HepG2 (cell line): ENCODE measurements around the gene SPA17. TPM values are rescaled to one million over a fixed set of nuclear protein-coding genes. Genes with fewer than 3 reads are reported as not detected.

ENCODE experiments used
- CBX5 ChIP-seq: sonication (generic); formaldehyde crosslinking; IDR thresholded peaks from 2 replicates; pipeline ENCODE4 v1.4.0; 2020; ENCODE audit warnings: missing genetic modification reagents, borderline replicate concordance
- FOSL2 ChIP-seq: sonication (generic); formaldehyde crosslinking; IDR thresholded peaks from 2 replicates; pipeline ENCODE4 v1.4.0; 2020; ENCODE audit warnings: missing genetic modification reagents
- FOXP4 ChIP-seq: sonication (generic); formaldehyde crosslinking; IDR thresholded peaks from 2 replicates; pipeline ENCODE4 v1.4.0; 2020; ENCODE audit warnings: missing genetic modification reagents
- MZF1 ChIP-seq: sonication (generic); formaldehyde crosslinking; IDR thresholded peaks from 2 replicates; pipeline ENCODE4 v1.8.1; 2023; ENCODE audit warnings: mild to moderate bottlenecking, missing genetic modification reagents, borderline replicate concordance
- RBFOX2 ChIP-seq: fragments of 200-400 bp; formaldehyde crosslinking; IDR thresholded peaks from 2 replicates; pipeline ENCODE4 v1.6.1; 2017; ENCODE audit warnings: low read depth, mild to moderate bottlenecking, low read length
- TBX2 ChIP-seq: sonication (generic); formaldehyde crosslinking; IDR thresholded peaks from 2 replicates; pipeline ENCODE4 v1.5.0; 2020; ENCODE audit warnings: missing genetic modification reagents, mild to moderate bottlenecking, borderline replicate concordance
- TRIM24 ChIP-seq: sonication (generic); formaldehyde crosslinking; IDR thresholded peaks from 2 replicates; pipeline ENCODE4 v1.8.0; 2022; ENCODE audit warnings: mild to moderate bottlenecking, missing genetic modification reagents
- UBTF ChIP-seq: sonication (generic); formaldehyde crosslinking; IDR thresholded peaks from 2 replicates; pipeline ENCODE4 v1.4.0; 2020; ENCODE audit warnings: mild to moderate bottlenecking, missing genetic modification reagents
- ZBTB33 ChIP-seq: sonication (generic); formaldehyde crosslinking; IDR thresholded peaks from 2 replicates; pipeline ENCODE4 v1.4.0; 2020; ENCODE audit warnings: missing genetic modification reagents
- ZFP41 ChIP-seq: sonication (generic); formaldehyde crosslinking; IDR thresholded peaks from 2 replicates; pipeline ENCODE4 v1.4.0; 2020; ENCODE audit warnings: mild to moderate bottlenecking, missing genetic modification reagents, borderline replicate concordance
- ZKSCAN5 ChIP-seq: sonication (generic); formaldehyde crosslinking; IDR thresholded peaks from 2 replicates; pipeline ENCODE4 v1.5.1; 2020; ENCODE audit warnings: mild to moderate bottlenecking, missing genetic modification reagents
- ZNF296 ChIP-seq: sonication (generic); formaldehyde crosslinking; conservative IDR thresholded peaks from 2 replicates; pipeline ENCODE4 v1.5.0; 2020; ENCODE audit warnings: mild to moderate bottlenecking, missing genetic modification reagents
- ZNF362 ChIP-seq: sonication (generic); formaldehyde crosslinking; IDR thresholded peaks from 2 replicates; pipeline ENCODE4 v1.4.0; 2020; ENCODE audit warnings: missing genetic modification reagents, mild to moderate bottlenecking, borderline replicate concordance
- ZNF570 ChIP-seq: sonication (generic); formaldehyde crosslinking; IDR thresholded peaks from 2 replicates; pipeline ENCODE4 v1.4.0; 2020; ENCODE audit warnings: mild to moderate bottlenecking, missing genetic modification reagents, borderline replicate concordance
- ZNF703 ChIP-seq: sonication (generic); formaldehyde crosslinking; IDR thresholded peaks from 2 replicates; pipeline ENCODE4 v1.5.1; 2020; ENCODE audit warnings: missing genetic modification reagents, mild to moderate bottlenecking, moderate library complexity, borderline replicate concordance
- ZNF710 ChIP-seq: sonication (generic); formaldehyde crosslinking; IDR thresholded peaks from 2 replicates; pipeline ENCODE4 v1.5.0; 2020; ENCODE audit warnings: mild to moderate bottlenecking, missing genetic modification reagents, borderline replicate concordance
- ZNF720 ChIP-seq: sonication (generic); formaldehyde crosslinking; IDR thresholded peaks from 2 replicates; pipeline ENCODE4 v1.4.0; 2020; ENCODE audit warnings: missing genetic modification reagents
- ZNF784 ChIP-seq: sonication (generic); formaldehyde crosslinking; IDR thresholded peaks from 2 replicates; pipeline ENCODE4 v1.5.1; 2020; ENCODE audit warnings: missing genetic modification reagents, mild to moderate bottlenecking, borderline replicate concordance
- polyA plus RNA-seq, 8 experiments: library from polyadenylated mRNA; depleted of rRNA in 3 of 8; stranded (reverse) in 7 of 8; unstranded in 1 of 8; fragments of >200 nt; fragmentation: Illumina TruSeq in 4 of 8; extraction: Trizol in 4 of 8; gene quantifications; 2 replicates each; pipeline versions ENCODE4 v1.2.1 to v1.2.3, GENCODE V29; 2011 to 2016; ENCODE audit warnings: low read depth in 4 of 8, missing spikeins in 1 of 8, mixed read lengths in 1 of 8; ENCODE audit not compliant: insufficient read depth in 1 of 8
- total RNA-seq, 5 experiments: library from RNA; depleted of rRNA; stranded (reverse); fragments of >200 nt; fragmentation: Illumina TruSeq; extraction: Trizol; gene quantifications; 2 replicates each; pipeline ENCODE4 v1.2.3, GENCODE V29; 2016; ENCODE audit warnings: low read depth in 1 of 5

SPA17 gene
- total and polyA plus RNA-seq, 2 of the 13 experiments (the other 11 are each of a cell fraction or from before 2014, with no cell fraction given) = 4.4 to 8.4 TPM

GRCh38 chr11:124746621-124747243 lies 73.0 kb downstream of the SPA17 start (continued):
- no peak for TF ChIP-seq ZNF570 (CRISPR knock-in tag)
- TF ChIP-seq UBTF = peak; percentile 42; the same call in 1 of the 2 replicates
- no peak for TF ChIP-seq ZNF784 (CRISPR knock-in tag)
- 0 out of 2 replicates have a peak, but pooled peaks have one; percentile 27 for TF ChIP-seq FOSL2 (CRISPR knock-in tag)
- no peak for TF ChIP-seq MZF1 (CRISPR knock-in tag)
- TF ChIP-seq FOXP4 (CRISPR knock-in tag) = peak; percentile 54; the same call in 1 of the 2 replicates
- TF ChIP-seq TRIM24 (CRISPR knock-in tag) = no peak
- peak; percentile 77; the same call in 1 of the 2 replicates for TF ChIP-seq ZNF362 (CRISPR knock-in tag)
- no peak for TF ChIP-seq ZFP41 (CRISPR knock-in tag)
- no peak for TF ChIP-seq CBX5 (CRISPR knock-in tag)
- TF ChIP-seq ZBTB33 (CRISPR knock-in tag) = no peak
- no peak for TF ChIP-seq ZKSCAN5 (CRISPR knock-in tag)
- TF ChIP-seq ZNF720 (CRISPR knock-in tag) = no peak
- TF ChIP-seq ZNF710 (CRISPR knock-in tag) = peak; percentile 38; the same call in 1 of the 2 replicates
- TF ChIP-seq ZNF703 (CRISPR knock-in tag) = no peak
- TF ChIP-seq ZNF296 (CRISPR knock-in tag) = no peak
- no peak for TF ChIP-seq RBFOX2
- peak; percentile 44; the same call in 1 of the 2 replicates for TF ChIP-seq TBX2
